Measurements from ENCODE around the gene PRG2.

PRG2 gene

DNA sequence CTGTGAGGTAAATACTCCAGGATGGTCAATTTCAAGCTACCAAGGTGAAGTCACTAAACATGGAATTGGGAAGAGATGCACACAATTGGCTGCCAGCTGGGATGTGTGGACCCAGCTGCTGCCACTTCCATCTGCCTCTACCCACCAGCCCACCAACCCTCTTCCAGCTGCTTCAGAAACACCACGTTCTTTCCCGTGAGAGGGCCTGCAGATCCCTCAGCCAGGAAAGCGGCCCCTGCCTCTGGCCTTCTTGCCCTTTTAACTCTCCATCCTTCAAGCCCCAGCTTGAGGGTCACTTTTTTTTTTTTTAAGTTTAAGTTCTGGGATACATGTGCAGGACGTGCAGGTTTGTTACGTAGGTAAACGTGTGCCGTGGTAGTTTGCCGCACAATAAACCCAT is 29.5 kb downstream of the PRG2 start:
- Histone ChIP-seq H3K4me3 (ENCODE audit: low read depth, low read length) (no peak overlapping the region), H3K36me3 (replicated peaks) (no peaks in the 10 kb centered on the region), H3K27me3 (replicated peaks) (no peaks in the 10 kb centered on the region), H3K27ac (no peak overlapping the region)
- DNase-seq = no peak
- in situ Hi-C loops (cut with HindIII; ENCODE audit: low pct_ligation_motif_present, low sequenced_read_pairs) = no loop called here
- TF ChIP-seq, protein P1, sequence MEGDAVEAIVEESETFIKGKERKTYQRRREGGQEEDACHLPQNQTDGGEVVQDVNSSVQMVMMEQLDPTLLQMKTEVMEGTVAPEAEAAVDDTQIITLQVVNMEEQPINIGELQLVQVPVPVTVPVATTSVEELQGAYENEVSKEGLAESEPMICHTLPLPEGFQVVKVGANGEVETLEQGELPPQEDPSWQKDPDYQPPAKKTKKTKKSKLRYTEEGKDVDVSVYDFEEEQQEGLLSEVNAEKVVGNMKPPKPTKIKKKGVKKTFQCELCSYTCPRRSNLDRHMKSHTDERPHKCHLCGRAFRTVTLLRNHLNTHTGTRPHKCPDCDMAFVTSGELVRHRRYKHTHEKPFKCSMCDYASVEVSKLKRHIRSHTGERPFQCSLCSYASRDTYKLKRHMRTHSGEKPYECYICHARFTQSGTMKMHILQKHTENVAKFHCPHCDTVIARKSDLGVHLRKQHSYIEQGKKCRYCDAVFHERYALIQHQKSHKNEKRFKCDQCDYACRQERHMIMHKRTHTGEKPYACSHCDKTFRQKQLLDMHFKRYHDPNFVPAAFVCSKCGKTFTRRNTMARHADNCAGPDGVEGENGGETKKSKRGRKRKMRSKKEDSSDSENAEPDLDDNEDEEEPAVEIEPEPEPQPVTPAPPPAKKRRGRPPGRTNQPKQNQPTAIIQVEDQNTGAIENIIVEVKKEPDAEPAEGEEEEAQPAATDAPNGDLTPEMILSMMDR (IDR thresholded peaks at IDR 0.05; ENCODE audit: low read depth, low read length, missing control alignments) = no peak

DNA sequence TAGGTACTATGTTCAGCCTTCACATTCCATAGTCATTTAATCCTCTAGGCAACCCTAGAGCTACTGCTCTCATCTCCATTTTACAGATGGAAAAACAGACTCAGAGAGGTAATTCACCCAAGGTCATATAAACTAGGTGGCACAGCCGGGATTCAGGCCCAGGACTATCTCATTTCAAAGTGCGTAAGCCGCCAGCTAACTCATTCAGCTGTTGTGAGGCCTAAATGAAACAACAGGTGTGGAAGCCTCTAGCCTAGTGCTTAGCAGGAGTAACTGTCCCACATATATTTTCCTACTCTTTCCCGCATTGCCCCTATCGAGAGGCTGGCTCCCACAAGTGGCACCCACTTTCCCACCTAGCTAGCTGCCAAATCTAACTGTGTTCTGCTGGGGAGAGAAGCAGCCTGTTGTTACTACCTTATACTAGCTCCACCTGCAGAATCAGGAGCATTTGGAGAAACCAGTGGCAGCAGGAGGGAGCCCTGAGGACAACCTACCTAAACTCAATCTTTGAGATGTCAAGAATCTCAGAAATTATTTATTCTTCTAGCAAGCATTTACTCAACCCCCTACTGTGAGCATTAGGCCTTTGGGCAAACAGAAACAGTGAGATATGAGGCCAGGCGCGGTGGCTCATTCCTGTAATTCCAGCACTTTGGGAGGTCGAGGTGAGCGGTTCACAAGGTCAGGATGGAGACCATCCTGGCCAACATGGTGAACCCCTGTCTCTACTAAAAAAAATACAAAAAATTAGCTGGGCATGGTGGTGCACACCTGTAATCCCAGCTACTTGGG is 30.4 kb downstream of the PRG2 start:
- TF ChIP-seq, protein P1 (IDR thresholded peaks at IDR 0.05; ENCODE audit: low read depth, low read length, missing control alignments) = no peak
- Histone ChIP-seq H3K4me3 (ENCODE audit: low read depth, low read length) (no peak overlapping the region), H3K27ac (no peak overlapping the region), H3K27me3 (replicated peaks) (no peaks in the 10 kb centered on the region), H3K36me3 (replicated peaks) (no peaks in the 10 kb centered on the region)
- in situ Hi-C loops (cut with HindIII; ENCODE audit: low pct_ligation_motif_present, low sequenced_read_pairs) = no loop called here
- DNase-seq = no peak

DNA sequence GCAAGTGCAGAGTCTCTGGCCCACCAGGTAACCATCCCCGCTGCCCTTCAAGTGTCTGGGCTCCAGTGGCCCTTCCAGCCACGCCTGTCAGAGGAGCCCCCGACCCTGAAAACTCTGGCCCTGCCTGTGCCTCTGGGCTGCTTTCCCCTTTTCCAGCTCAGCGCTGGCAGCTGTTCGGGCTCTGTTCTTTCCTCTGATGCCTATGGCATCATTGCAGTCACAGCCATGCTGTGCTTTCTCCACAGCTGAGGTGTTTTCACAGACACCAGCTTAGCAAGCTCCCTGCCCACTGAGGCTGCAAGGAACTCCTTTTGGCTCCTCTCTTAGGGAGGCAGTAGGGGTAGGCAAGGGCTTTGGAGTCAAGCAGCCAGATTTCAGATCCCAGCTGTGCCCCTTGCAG is 31.1 kb downstream of the PRG2 start:
- Histone ChIP-seq H3K36me3 (replicated peaks) (no peaks in the 10 kb centered on the region), H3K4me3 (ENCODE audit: low read depth, low read length) (no peak overlapping the region), H3K27me3 (replicated peaks) (no peaks in the 10 kb centered on the region), H3K27ac (no peak overlapping the region)
- DNase-seq = no peak
- in situ Hi-C loops (cut with HindIII; ENCODE audit: low pct_ligation_motif_present, low sequenced_read_pairs) = no loop called here
- TF ChIP-seq, protein P1 (IDR thresholded peaks at IDR 0.05; ENCODE audit: low read depth, low read length, missing control alignments) = no peak

DNA sequence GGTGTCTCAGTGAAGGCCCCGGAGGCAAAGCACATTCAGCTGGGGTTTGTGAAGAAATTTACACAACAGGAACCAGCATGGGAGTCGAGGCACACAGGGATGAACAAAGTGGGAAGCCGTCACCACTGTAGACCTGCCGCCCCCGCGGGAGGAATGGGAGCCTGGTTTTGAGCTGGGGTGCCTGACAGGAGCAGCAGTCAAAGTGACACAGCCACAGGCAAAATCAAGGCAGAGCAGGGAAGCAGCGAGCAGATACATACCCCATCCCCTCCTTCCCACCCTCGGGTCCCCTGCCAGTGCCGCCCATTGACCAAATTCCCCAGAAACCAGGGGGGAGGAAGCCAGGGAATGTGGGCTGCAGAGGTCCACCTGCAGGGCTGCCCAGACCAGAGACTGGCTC is 31.5 kb downstream of the PRG2 start:
- DNase-seq = no peak
- TF ChIP-seq, protein P1 (IDR thresholded peaks at IDR 0.05; ENCODE audit: low read depth, low read length, missing control alignments) = no peak
- no peaks in the 10 kb centered on the region for H3K36me3 ChIP-seq (replicated peaks)
- H3K27me3 ChIP-seq (replicated peaks) = no peaks in the 10 kb centered on the region
- no peak overlapping the region for H3K27ac ChIP-seq
- H3K4me3 ChIP-seq (ENCODE audit: low read depth, low read length) = no peak overlapping the region
- in situ Hi-C loops (cut with HindIII; ENCODE audit: low pct_ligation_motif_present, low sequenced_read_pairs) = no loop called here

DNA sequence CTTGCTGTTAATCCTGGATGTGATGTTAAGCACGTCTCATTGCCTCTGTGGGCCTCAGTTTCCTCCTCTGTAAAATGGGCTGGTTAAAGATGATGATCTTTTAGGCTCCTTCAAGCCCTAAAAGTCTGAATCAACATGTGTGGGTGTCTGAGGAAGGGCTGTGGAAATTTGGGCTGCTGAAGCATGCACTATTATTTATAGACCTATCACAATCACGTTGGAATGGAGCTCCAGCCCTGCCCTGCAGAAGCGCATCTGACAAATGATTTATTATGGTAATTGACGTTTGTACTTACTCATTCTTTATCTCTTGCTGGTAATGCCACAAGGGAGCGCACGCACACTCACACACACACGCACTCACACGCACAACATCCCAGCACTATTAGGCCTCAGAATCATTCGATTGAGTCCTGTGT is 31.9 kb downstream of the PRG2 start:
- no peaks in the 10 kb centered on the region for H3K27me3 ChIP-seq (replicated peaks)
- TF ChIP-seq, protein P1 (IDR thresholded peaks at IDR 0.05; ENCODE audit: low read depth, low read length, missing control alignments) = no peak
- in situ Hi-C loops (cut with HindIII; ENCODE audit: low pct_ligation_motif_present, low sequenced_read_pairs) = no loop called here
- no peak overlapping the region for H3K27ac ChIP-seq
- no peak for DNase-seq
- H3K4me3 ChIP-seq (ENCODE audit: low read depth, low read length) = no peak overlapping the region
- H3K36me3 ChIP-seq (replicated peaks) = no peaks in the 10 kb centered on the region

DNA sequence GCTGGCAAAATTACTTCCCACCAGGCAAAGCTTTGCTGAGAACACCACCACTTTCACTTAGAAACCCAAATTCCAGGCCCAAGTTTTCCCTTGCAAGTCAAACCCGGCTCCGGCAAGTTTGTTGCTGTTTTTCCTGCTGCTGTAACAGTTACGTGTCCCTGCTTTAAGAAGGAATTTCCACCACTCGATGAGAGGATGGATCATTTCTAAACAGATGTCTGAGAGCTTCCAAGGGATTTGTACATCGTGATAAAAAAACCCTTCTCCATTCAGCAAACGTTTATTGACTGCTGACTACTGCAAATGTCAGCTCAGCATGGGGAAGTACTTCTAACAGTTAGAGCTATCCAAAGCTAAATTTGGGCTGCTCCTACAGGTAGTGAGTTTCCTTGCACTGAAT is 32.6 kb downstream of the PRG2 start:
- in situ Hi-C loops (cut with HindIII; ENCODE audit: low pct_ligation_motif_present, low sequenced_read_pairs) = no loop called here
- TF ChIP-seq, protein P1 (IDR thresholded peaks at IDR 0.05; ENCODE audit: low read depth, low read length, missing control alignments) = no peak
- Histone ChIP-seq H3K27ac (no peak overlapping the region), H3K4me3 (ENCODE audit: low read depth, low read length) (no peak overlapping the region), H3K36me3 (replicated peaks) (no peaks in the 10 kb centered on the region), H3K27me3 (replicated peaks) (no peaks in the 10 kb centered on the region)
- no peak for DNase-seq

Data from brain microvascular endothelial cell (primary cell).